MCF 10A (cell line): Measurements from ENCODE around the gene CR2. TPM values are rescaled to one million over a fixed set of nuclear protein-coding genes. Genes with fewer than 3 reads are reported as not detected.
"Not testable (repeated sequence)": the region's sequence is repeated elsewhere in the genome, so short reads cannot be mapped to it uniquely, and the experiment has no call there.

Experiments used
- BruUV-seq: library from RNA; stranded (reverse); fragments of 400-500 nt; replicated peaks from 2 replicates; lab custom pipeline; 2021; lab: Mats Ljungman, UMichigan
- CTCF ChIA-PET: fragments of 300-600 bp; sonication (Branson Sonifier 250); formaldehyde crosslinking; extraction: SDS; loops from one replicate; lab custom pipeline; 2021; ENCODE audit warnings: antibody characterized with exemption, inconsistent platforms; lab: Yijun Ruan, JAX
- POLR2A ChIA-PET: fragments of 300-600, 350-650 bp; sonication (Branson Sonifier 250); formaldehyde crosslinking; extraction: SDS; loops from one replicate; lab custom pipeline; 2020; ENCODE audit warnings: antibody characterized with exemption, inconsistent platforms; lab: Yijun Ruan, JAX
- DNase-seq: peaks from one replicate; pipeline ENCODE4 v3.0.0-alpha.2; 2018; ENCODE audit not compliant: unreplicated experiment
- H3K27ac Mint-ChIP-seq: one replicate; pipeline ENCODE4 v1.8.0; 2022; ENCODE audit warnings: mild to moderate bottlenecking, low read depth, mixed read lengths; ENCODE audit not compliant: unreplicated experiment
- H3K27me3 Mint-ChIP-seq: one replicate; pipeline ENCODE4 v1.8.0; 2022; ENCODE audit warnings: mixed read lengths; ENCODE audit not compliant: insufficient read depth, unreplicated experiment
- H3K36me3 Mint-ChIP-seq: one replicate; pipeline ENCODE4 v1.8.0; 2022; ENCODE audit warnings: mild to moderate bottlenecking, moderate library complexity, mixed read lengths; ENCODE audit not compliant: insufficient read depth, unreplicated experiment
- H3K4me1 Mint-ChIP-seq: one replicate; pipeline ENCODE4 v1.8.0; 2022; ENCODE audit warnings: mixed read lengths; ENCODE audit not compliant: insufficient read depth, unreplicated experiment
- H3K4me3 Mint-ChIP-seq: one replicate; pipeline ENCODE4 v1.8.0; 2022; ENCODE audit warnings: mild to moderate bottlenecking, moderate library complexity, mixed read lengths; ENCODE audit not compliant: unreplicated experiment
- H3K9me3 Mint-ChIP-seq: one replicate; pipeline ENCODE4 v1.8.0; 2022; ENCODE audit warnings: mixed read lengths; ENCODE audit not compliant: unreplicated experiment
- CTCF ChIP-seq: fragments of 200-600 bp; IDR thresholded peaks from one replicate; pipeline ENCODE4 v1.8.0; 2022; ENCODE audit warnings: antibody characterized with exemption, mild to moderate bottlenecking; ENCODE audit not compliant: unreplicated experiment
- intact Hi-C: fragments of 100-400 bp; cut with micrococcal nuclease; formaldehyde crosslinking; loops from 2 replicates; pipeline ENCODE4 v1.14.1; 2022
- total RNA-seq: library from RNA; stranded (reverse); gene quantifications from 2 replicates; pipeline ENCODE4 v1.2.3, GENCODE V29; 2022

Gene CR2
- total RNA-seq, 1 experiment from 2014 or later = not detected

GRCh38 chr1:207430602-207431001, 23.5 kb upstream of the CR2 start:
- DNase-seq = no peak
- no TSS peak for BruUV-seq
- Mint-ChIP-seq H3K4me3 (no peak overlapping the region), H3K4me1 (no peaks in the 10 kb centered on the region), H3K27me3 (peaks cover 70% of the 10 kb centered on the region), H3K9me3 (no peaks in the 10 kb centered on the region), H3K36me3 (no peaks in the 10 kb centered on the region), H3K27ac (no peak overlapping the region)
- ChIA-PET CTCF (interaction anchor here (1.4 to 2.4 kb wide), 2 partner anchors 25 to 69 kb away, joined by 6 to 16 read pairs; no protein-coding TSS in a partner anchor), POLR2A (interaction anchor here (1.0 to 1.3 kb wide), 3 partner anchors 13 to 24 kb away, joined by 3 read pairs; no protein-coding TSS in a partner anchor)
- no peak for TF ChIP-seq CTCF
- intact Hi-C loops = no loop called here

GRCh38 chr1:207431508-207431907, 22.6 kb upstream of the CR2 start:
- H3K4me3 Mint-ChIP-seq = no peak overlapping the region
- no peak overlapping the region for H3K27ac Mint-ChIP-seq
- no peaks in the 10 kb centered on the region for H3K4me1 Mint-ChIP-seq
- H3K9me3 Mint-ChIP-seq = no peaks in the 10 kb centered on the region
- TF ChIP-seq CTCF = no peak
- H3K27me3 Mint-ChIP-seq = peaks cover 79% of the 10 kb centered on the region
- ChIA-PET CTCF (interaction anchor here (0.9 to 2.4 kb wide), 4 partner anchors 23 to 68 kb away, joined by 3 to 16 read pairs (median 5); partner anchors contain the start of gene CR2), POLR2A (interaction anchor here (1.0 to 1.3 kb wide), 3 partner anchors 12 to 25 kb away, joined by 3 read pairs; no protein-coding TSS in a partner anchor)
- DNase-seq = no peak
- no TSS peak for BruUV-seq
- intact Hi-C loops = no loop called here
- no peaks in the 10 kb centered on the region for H3K36me3 Mint-ChIP-seq

DNA sequence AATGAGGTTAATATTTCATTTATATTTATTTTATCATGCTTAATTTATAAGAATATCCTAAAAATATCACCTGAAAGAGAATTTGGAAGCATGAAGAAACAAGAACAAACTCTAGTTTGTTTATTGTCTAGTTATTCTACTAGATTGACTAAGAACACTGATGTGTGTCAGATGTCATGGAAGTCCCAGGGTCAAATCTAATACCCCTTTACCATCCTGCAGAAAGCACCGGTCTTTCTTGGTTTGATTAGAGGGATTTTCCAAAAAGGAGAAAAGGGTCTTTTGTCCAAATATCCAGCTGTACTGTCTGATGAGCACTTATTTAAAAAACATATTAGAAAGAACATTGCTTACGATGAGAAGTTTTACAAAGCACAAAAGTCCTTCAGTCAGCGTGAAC, 20.7 kb upstream of the CR2 start:
- intact Hi-C loops = no loop called here
- H3K36me3 Mint-ChIP-seq = no peaks in the 10 kb centered on the region
- no peaks in the 10 kb centered on the region for H3K4me1 Mint-ChIP-seq
- H3K27ac Mint-ChIP-seq = no peak overlapping the region
- no peak overlapping the region for H3K4me3 Mint-ChIP-seq
- no peaks in the 10 kb centered on the region for H3K9me3 Mint-ChIP-seq
- no peak for DNase-seq
- H3K27me3 Mint-ChIP-seq = peaks cover 80% of the 10 kb centered on the region
- CTCF ChIA-PET = interaction anchor here (0.7 kb wide), 2 partner anchors 28 to 51 kb away, joined by 3 read pairs; no protein-coding TSS in a partner anchor
- TF ChIP-seq CTCF = no peak
- POLR2A ChIA-PET = no interaction called here
- BruUV-seq = no TSS peak

- DNase-seq, H3K9me3 Mint-ChIP-seq, H3K4me3 Mint-ChIP-seq, H3K4me1 Mint-ChIP-seq, H3K36me3 Mint-ChIP-seq, H3K27ac Mint-ChIP-seq, intact Hi-C loops, BruUV-seq: not testable (repeated sequence)
- H3K27me3 Mint-ChIP-seq = peaks cover 80% of the 10 kb centered on the region
- CTCF ChIA-PET = interaction anchor here (1.6 kb wide), 1 partner anchor 17 kb away, joined by 7 read pairs; the partner anchor contains the start of gene CR2
- POLR2A ChIA-PET = interaction anchor here (0.6 kb wide), 1 partner anchor 21 kb away, joined by 3 read pairs; no protein-coding TSS in a partner anchor
These were observed 17.4 kb upstream of the CR2 start for GRCh38 chr1:207436746-207437145.
